Endothelial cell of umbilical vein (primary cell): ENCODE results near the gene MRPS11. TPM values are rescaled to one million over a fixed set of nuclear protein-coding genes. Genes with fewer than 3 reads are reported as not detected.

Source experiments
- BruUV-seq: library from RNA; stranded (reverse); fragments of 400-500 nt; replicated peaks from 2 replicates; lab custom pipeline; 2021; lab: Mats Ljungman, UMichigan
- CTCF ChIA-PET: fragments of 300-600, 350-600 bp; sonication (Branson Sonifier 250); formaldehyde crosslinking; loops from one replicate; lab custom pipeline; 2021; ENCODE audit warnings: antibody characterized with exemption, inconsistent platforms; lab: Charles Lee
- POLR2A ChIA-PET: fragments of 300-600, 350-600 bp; sonication (Branson Sonifier 250); formaldehyde crosslinking; loops from one replicate; lab custom pipeline; 2021; ENCODE audit warnings: antibody characterized with exemption, inconsistent platforms; lab: Charles Lee
- DNase-seq: peaks from one replicate; pipeline ENCODE4 v3.0.0-alpha.2; 2011; ENCODE audit warnings: low read depth, low spot score
- FAIRE-seq: peaks from 2 replicates; lab custom pipeline; 2011; peaks lifted over from hg19 to GRCh38; lab: Jason Lieb, UNC
- H2AFZ ChIP-seq: 2 replicates; pipeline ENCODE4 v1.6.0; 2012; ENCODE audit warnings: low read depth, low read length, control low read depth, inconsistent platforms
- H3K27ac ChIP-seq: 2 replicates; pipeline ENCODE4 v1.5.1; 2011; ENCODE audit warnings: low read depth, mild to moderate bottlenecking, control low read depth, low read length, moderate library complexity; ENCODE audit not compliant: insufficient read depth
- H3K27me3 ChIP-seq, 2 experiments: 2 replicates each; pipeline versions ENCODE4 v1.6.0 to v1.6.1; 2011; ENCODE audit warnings: low read length in 2 of 2, mixed read lengths in 1 of 2; ENCODE audit not compliant: control insufficient read depth in 2 of 2, insufficient read depth in 2 of 2
- H3K36me3 ChIP-seq, 2 experiments: 2 replicates in 1 of 2; 3 replicates in 1 of 2; pipeline ENCODE4 v1.5.1; 2011; ENCODE audit warnings: low read length in 2 of 2, mild to moderate bottlenecking in 1 of 2, moderate library complexity in 1 of 2; ENCODE audit not compliant: control insufficient read depth in 2 of 2, insufficient read depth in 2 of 2; ENCODE audit errors: extremely low read depth in 1 of 2
- H3K4me1 ChIP-seq: 3 replicates; pipeline ENCODE4 v1.5.1; 2011; ENCODE audit warnings: mild to moderate bottlenecking, low read length; ENCODE audit not compliant: control insufficient read depth, insufficient read depth; ENCODE audit errors: extremely low read depth
- H3K4me2 ChIP-seq: 2 replicates; pipeline ENCODE4 v1.6.1; 2011; ENCODE audit warnings: low read length, control low read depth, mixed read lengths; ENCODE audit not compliant: insufficient read depth
- H3K4me3 ChIP-seq, 3 experiments: fragments of 200-600 bp in 1 of 3; sonication (generic), shearing (Covaris generic) in 1 of 3; replicated peaks in 1 of 3; 2 replicates each; pipeline ENCODE4 v1.5.1; 2011 to 2016; ENCODE audit warnings: control low read depth in 3 of 3, low read length in 3 of 3, mild to moderate bottlenecking in 2 of 3, inconsistent platforms in 1 of 3, low read depth in 1 of 3, moderate library complexity in 1 of 3; ENCODE audit not compliant: insufficient read depth in 1 of 3
- H3K79me2 ChIP-seq: 2 replicates; pipeline ENCODE4 v1.6.0; 2012; ENCODE audit warnings: low read length, inconsistent platforms; ENCODE audit not compliant: control insufficient read depth, insufficient read depth
- H3K9ac ChIP-seq: replicated peaks from 2 replicates; pipeline ENCODE3; 2011; ENCODE audit warnings: low read length, control low read depth; ENCODE audit not compliant: insufficient read depth; ENCODE audit errors: extremely low read depth
- H3K9me1 ChIP-seq: replicated peaks from 3 replicates; pipeline ENCODE4 v1.6.0; 2011; ENCODE audit warnings: mild to moderate bottlenecking, low read length; ENCODE audit not compliant: control insufficient read depth, insufficient read depth; ENCODE audit errors: extremely low read depth
- H3K9me3 ChIP-seq: replicated peaks from 2 replicates; pipeline ENCODE4 v1.5.1; 2012; ENCODE audit warnings: low read length, inconsistent platforms; ENCODE audit not compliant: control insufficient read depth, insufficient read depth
- H4K20me1 ChIP-seq: replicated peaks from 2 replicates; pipeline ENCODE3; 2011; ENCODE audit warnings: mild to moderate bottlenecking, low read length; ENCODE audit not compliant: control insufficient read depth, insufficient read depth; ENCODE audit errors: extremely low read depth
- CTCF ChIP-seq, 2 donors: IDR thresholded peaks; 1 replicate in 1 of 2; 2 replicates in 1 of 2; pipeline ENCODE4 v1.5.1; 2011; ENCODE audit warnings: low read length in 2 of 2, mild to moderate bottlenecking in 2 of 2, moderate library complexity in 2 of 2, control low read depth in 1 of 2, inconsistent platforms in 1 of 2, low read depth in 1 of 2; ENCODE audit not compliant: insufficient read depth in 1 of 2; ENCODE audit errors: extremely low read depth in 1 of 2
- EZH2 ChIP-seq: IDR thresholded peaks from 2 replicates; pipeline ENCODE4 v1.6.1; 2012; ENCODE audit warnings: borderline replicate concordance, low read depth, mild to moderate bottlenecking, moderate library complexity, low read length, inconsistent platforms; ENCODE audit not compliant: severe bottlenecking
- FOS ChIP-seq: IDR thresholded peaks from 2 replicates; pipeline ENCODE4 v1.6.1; 2011; ENCODE audit warnings: mild to moderate bottlenecking, low read length, moderate library complexity, borderline replicate concordance; ENCODE audit not compliant: insufficient read depth
- GATA2 ChIP-seq: IDR thresholded peaks from 2 replicates; pipeline ENCODE4 v1.7.0; 2011; ENCODE audit warnings: low read depth, mild to moderate bottlenecking, moderate library complexity, mixed read lengths, low read length; ENCODE audit not compliant: insufficient read length, insufficient read depth
- JUN ChIP-seq: IDR thresholded peaks from 2 replicates; pipeline ENCODE4 v1.6.1; 2011; ENCODE audit warnings: borderline replicate concordance, low read depth; ENCODE audit not compliant: insufficient read length, insufficient read depth
- MAX ChIP-seq: IDR thresholded peaks from 2 replicates; pipeline ENCODE4 v1.6.1; 2011; ENCODE audit not compliant: insufficient read depth, insufficient read length
- MYC ChIP-seq: IDR thresholded peaks from one replicate; pipeline ENCODE4 v1.6.1; 2011; ENCODE audit warnings: mild to moderate bottlenecking, low read depth, low read length
- POLR2A ChIP-seq: IDR thresholded peaks from 2 replicates; pipeline ENCODE4 v1.6.1; 2012; ENCODE audit warnings: low read depth, mild to moderate bottlenecking, control low read depth, low read length
- POLR2AphosphoS5 ChIP-seq: IDR thresholded peaks from 2 replicates; pipeline ENCODE4 v1.6.1; 2012; ENCODE audit warnings: low read depth, mild to moderate bottlenecking, control low read depth, low read length, moderate library complexity; ENCODE audit not compliant: insufficient read depth
- dilution Hi-C: fragments of 300-500 bp; cut with MboI; formaldehyde crosslinking; loops from one replicate; pipeline ENCODE4 v1.15.0; 2019; ENCODE audit warnings: low sequenced_read_pairs; ENCODE audit not compliant: extremely low pct_ligation_motif_present
- intact Hi-C: fragments of 100-400 bp; cut with micrococcal nuclease; formaldehyde crosslinking; loops from one replicate; pipeline ENCODE4 v1.10.0; 2022
- polyA plus RNA-seq, 4 experiments: library from polyadenylated mRNA; depleted of rRNA in 3 of 4; stranded (reverse) in 3 of 4; unstranded in 1 of 4; fragments of >200 nt; gene quantifications; 2 replicates each; pipeline versions ENCODE4 v1.2.1 to v1.2.3, GENCODE V29; 2011 to 2012; ENCODE audit warnings: missing spikeins in 1 of 4
- total RNA-seq: library from RNA; stranded (reverse); gene quantifications from 2 replicates; pipeline ENCODE4 v1.2.3, GENCODE V29; 2021

MRPS11 gene
- total and polyA plus RNA-seq, 2 donors (not counting 3 experiments of a cell fraction or from before 2014, with no cell fraction given): 66.3 to 97.9 TPM

DNA sequence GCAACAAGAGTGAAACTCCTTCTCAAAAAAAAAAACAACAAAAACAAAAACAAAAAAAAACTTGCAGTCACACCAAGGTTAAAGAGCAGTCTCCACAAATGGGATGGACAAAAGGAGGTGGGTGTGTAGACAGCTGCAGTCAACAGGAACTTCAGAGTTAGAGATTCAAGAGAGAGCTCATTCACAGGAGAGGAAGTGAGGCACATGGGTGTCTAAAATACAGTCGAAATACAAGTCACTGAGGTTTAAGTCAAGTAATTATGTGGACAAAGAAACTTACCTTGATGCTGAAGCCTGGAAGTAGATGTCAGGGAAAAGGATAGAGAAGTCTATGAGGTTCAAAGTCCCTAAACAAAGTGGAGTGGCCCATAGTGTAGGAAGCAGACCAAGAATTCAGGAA, 14.8 kb downstream of the MRPS11 start:
- CTCF ChIA-PET: interaction anchor here (1.4 kb wide), 1 partner anchor 15 kb away, joined by 3 read pairs; the partner anchor contains the start of genes MRPL46 and MRPS11
- no peak for FAIRE-seq
- H3K4me1 ChIP-seq: no peaks in the 10 kb centered on the region

More for the DNA sequence above, 14.8 kb downstream of the MRPS11 start:
- H3K9me1 ChIP-seq: no peaks in the 10 kb centered on the region
- TF ChIP-seq JUN: no peak
- TF ChIP-seq GATA2: no peak
- no peak for TF ChIP-seq POLR2A
- TF ChIP-seq MYC: no peak
- TF ChIP-seq CTCF (IDR thresholded peaks at IDR 0.05; ENCODE audit: extremely low read depth in 1 of 2, insufficient read depth in 1 of 2, low read depth in 1 of 2, low read length in 2 of 2): no peak
- no peak for TF ChIP-seq EZH2
- no peak for TF ChIP-seq MAX
- no peak for TF ChIP-seq FOS
- no peak for TF ChIP-seq POLR2AphosphoS5
- POLR2A ChIA-PET: no interaction called here
- no peak overlapping the region for H3K4me3 ChIP-seq
- dilution Hi-C loops: no loop called here
- H4K20me1 ChIP-seq: no peaks in the 10 kb centered on the region
- H3K27ac ChIP-seq: no peak overlapping the region
- no peaks in the 10 kb centered on the region for H3K9me3 ChIP-seq
- no peak for DNase-seq
- H3K79me2 ChIP-seq: no peaks in the 10 kb centered on the region
- H3K27me3 ChIP-seq: no peaks in the 10 kb centered on the region
- intact Hi-C loops: no loop called here
- peaks cover 0 to 6% of the 10 kb centered on the region in 2 experiments for H3K36me3 ChIP-seq
- H3K4me2 ChIP-seq: no peak overlapping the region
- no TSS peak for BruUV-seq
- H2AFZ ChIP-seq: no peak overlapping the region
- H3K9ac ChIP-seq: no peak overlapping the region
